GM19099 (cell line): ENCODE measurements around the gene NMB.

Source experiments
- POLR2A ChIP-seq: IDR thresholded peaks from 3 replicates; pipeline ENCODE4 v1.6.1; 2011; ENCODE audit warnings: low read depth; ENCODE audit not compliant: insufficient read length; ENCODE audit errors: extremely low read depth

The NMB gene

DNA sequence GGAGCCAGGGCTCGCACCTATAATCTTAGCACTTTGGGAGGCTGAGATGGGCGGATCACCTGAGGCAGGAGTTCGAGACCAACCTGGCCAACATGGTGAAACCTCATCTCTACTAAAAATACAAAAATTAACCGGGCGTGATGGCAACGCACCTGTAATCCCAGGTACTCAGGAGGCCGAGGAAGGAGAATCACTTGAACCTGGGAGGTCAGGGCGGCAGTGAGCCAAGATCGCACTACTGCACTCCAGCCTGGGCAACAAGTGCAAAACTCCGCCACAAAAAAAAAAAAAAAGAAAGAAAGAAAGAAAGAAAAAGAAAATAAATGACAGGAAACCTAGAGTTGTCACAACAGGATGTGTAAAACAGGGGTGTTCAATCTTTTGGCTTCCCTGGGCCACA, 3.0 kb upstream of the NMB start:
- no peak for TF ChIP-seq POLR2A

GRCh38 chr15:84659904-84660781, 2.1 kb upstream of the NMB start:
- TF ChIP-seq POLR2A = no peak

- TF ChIP-seq POLR2A = no peak
These were observed 901 bp upstream of the NMB start for GRCh38 chr15:84658788-84659411.

DNA sequence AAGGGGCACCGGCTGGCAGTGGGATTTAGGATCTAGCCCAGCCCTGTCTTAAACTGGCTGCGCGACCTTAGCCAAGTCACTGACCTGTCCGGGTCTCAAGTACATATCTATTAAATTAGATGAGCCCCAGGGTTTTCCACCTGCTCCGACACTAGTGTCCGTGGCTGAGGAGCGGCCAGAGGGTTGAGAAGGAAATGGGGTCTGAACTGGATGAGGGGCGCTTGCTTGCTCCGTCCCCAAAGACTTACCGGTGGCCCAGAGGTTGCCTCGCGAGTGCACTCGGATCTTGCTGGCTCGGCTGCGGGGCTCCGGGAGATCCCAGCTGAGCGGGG, 285 bp downstream of the NMB start:
- TF ChIP-seq POLR2A = no peak

- no peak for TF ChIP-seq POLR2A
These were observed 1.0 kb downstream of the NMB start for GRCh38 chr15:84656972-84657371.

GRCh38 chr15:84654689-84655453, 3.1 kb downstream of the NMB start:
- no peak for TF ChIP-seq POLR2A

GRCh38 chr15:84653910-84654688, 3.9 kb downstream of the NMB start, which contains the start of gene WDR73:
Gene WDR73, minus strand, starts transcription at chr15:84654283. Its CDS starts 9 bp downstream, at chr15:84654274.
- TF ChIP-seq POLR2A = peak; percentile 70

GRCh38 chr15:84653584-84653909, 4.5 kb downstream of the NMB start:
- no peak for TF ChIP-seq POLR2A

DNA sequence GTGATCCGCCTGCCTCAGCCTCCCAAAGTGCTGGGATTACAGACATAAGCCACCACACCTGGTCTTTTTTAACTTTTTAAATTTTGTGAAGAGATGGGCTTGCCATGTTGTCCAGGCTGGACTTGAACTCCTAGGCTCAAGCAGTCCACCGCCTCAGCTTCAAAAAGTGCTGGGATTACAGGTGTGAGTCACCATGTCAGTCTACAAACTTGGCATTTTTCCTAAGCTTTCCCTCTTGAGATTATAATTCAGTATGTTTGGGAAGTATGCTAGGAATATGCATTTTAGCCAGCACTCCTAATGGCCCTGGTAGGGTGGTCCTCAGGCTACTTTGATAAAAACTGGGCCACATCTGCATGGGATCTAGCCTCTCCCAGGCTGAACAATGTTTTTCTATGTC, 8.3 kb downstream of the NMB start:
- no peak for TF ChIP-seq POLR2A

GRCh38 chr15:84648539-84648938, 9.5 kb downstream of the NMB start:
- TF ChIP-seq POLR2A = no peak

- TF ChIP-seq POLR2A = no peak
These were observed 10.3 kb downstream of the NMB start for GRCh38 chr15:84647726-84648125.

DNA sequence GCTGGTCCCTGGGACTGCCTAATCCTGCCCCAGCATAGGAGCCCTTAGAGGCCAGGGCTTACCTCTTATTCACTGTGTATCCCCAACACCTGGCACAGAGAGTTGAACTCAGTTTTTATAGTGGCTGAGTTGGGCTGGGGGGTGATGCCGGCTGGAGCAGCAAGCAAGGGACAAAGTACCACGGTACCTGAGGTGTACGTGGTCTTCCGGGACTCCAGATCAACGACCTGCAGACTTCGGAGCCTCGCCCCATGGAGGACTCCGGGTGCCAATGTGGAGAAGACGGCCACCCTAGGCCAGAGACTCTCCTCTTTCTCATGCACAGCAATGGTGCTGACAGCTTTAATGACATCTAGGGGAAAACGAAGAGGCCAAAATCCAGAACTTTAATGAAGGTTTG, 12.0 kb downstream of the NMB start:
- no peak for TF ChIP-seq POLR2A

- TF ChIP-seq POLR2A = no peak
These were observed 12.5 kb downstream of the NMB start for GRCh38 chr15:84645496-84645895.

- TF ChIP-seq POLR2A = no peak
These were observed 14.2 kb downstream of the NMB start for GRCh38 chr15:84643838-84644237.

GRCh38 chr15:84638103-84638502, 19.9 kb downstream of the NMB start:
- TF ChIP-seq POLR2A = no peak
